SK-MEL-5 (cell line): ENCODE data around the gene AP3M1. TPM values are rescaled to one million over a fixed set of nuclear protein-coding genes. Genes with fewer than 3 reads are reported as not detected.
A peak's percentile ranks its signal among the peaks of the same experiment; 100 is the strongest.

Experiments
- DNase-seq: peaks from one replicate; pipeline ENCODE4 v3.0.0-alpha.2; 2016; ENCODE audit warnings: low read depth, low spot score
- in situ Hi-C: cut with HindIII; loops from 2 replicates; pipeline ENCODE4 v1.10.0; 2016; ENCODE audit warnings: low sequenced_read_pairs, high pct_unique_total_duplicates, low pct_unique_long_range_greater_than_20kb
- total RNA-seq: library from RNA; depleted of rRNA; stranded (reverse); fragments of >200 nt; shearing (Covaris generic); gene quantifications from 2 replicates; pipeline ENCODE4 v1.2.3, GENCODE V29; 2014

AP3M1 gene
- total RNA-seq, 1 experiment from 2014 or later: 34.4 TPM

GRCh38 chr10:74096777-74097176 lies 53.9 kb downstream of the AP3M1 start:
- in situ Hi-C loops: no loop called here
- no peak for DNase-seq

GRCh38 chr10:74094231-74094630 lies 56.4 kb downstream of the AP3M1 start:
- no peak for DNase-seq
- in situ Hi-C loops: no loop called here

- DNase-seq: no peak
- in situ Hi-C loops: no loop called here
Measured at GRCh38 chr10:74093530-74094164, 57.0 kb downstream of the AP3M1 start.

- no peak for DNase-seq
- in situ Hi-C loops: no loop called here
Measured at GRCh38 chr10:74092372-74092771, 58.3 kb downstream of the AP3M1 start.

- in situ Hi-C loops: no loop called here
- DNase-seq: no peak
Measured at GRCh38 chr10:74088722-74089121, 61.9 kb downstream of the AP3M1 start.

- peak; percentile 58 for DNase-seq
- in situ Hi-C loops: no loop called here
Measured at GRCh38 chr10:74086317-74086716, 64.3 kb downstream of the AP3M1 start.

GRCh38 chr10:74084955-74085354 lies 65.7 kb downstream of the AP3M1 start:
- in situ Hi-C loops: no loop called here
- DNase-seq: no peak

- DNase-seq: no peak
- in situ Hi-C loops: no loop called here
Measured at GRCh38 chr10:74083304-74083703, 67.3 kb downstream of the AP3M1 start.

GRCh38 chr10:74081941-74082718 lies 68.5 kb downstream of the AP3M1 start:
- in situ Hi-C loops: no loop called here

GRCh38 chr10:74081192-74081803 lies 69.3 kb downstream of the AP3M1 start:
- in situ Hi-C loops: no loop called here
- peak; percentile 65 for DNase-seq

More at GRCh38 chr10:74081941-74082718, 68.5 kb downstream of the AP3M1 start:
- DNase-seq: no peak

- no peak for DNase-seq
- in situ Hi-C loops: no loop called here
Measured at GRCh38 chr10:74079936-74080590, 70.6 kb downstream of the AP3M1 start.

GRCh38 chr10:74079028-74079935 lies 71.3 kb downstream of the AP3M1 start:
- no peak for DNase-seq
- in situ Hi-C loops: no loop called here

- DNase-seq: no peak
- in situ Hi-C loops: no loop called here
Measured at GRCh38 chr10:74078037-74078436, 72.6 kb downstream of the AP3M1 start.

GRCh38 chr10:74077416-74077815 lies 73.2 kb downstream of the AP3M1 start:
- no peak for DNase-seq
- in situ Hi-C loops: no loop called here

GRCh38 chr10:74076961-74077360 lies 73.7 kb downstream of the AP3M1 start:
- in situ Hi-C loops: no loop called here
- no peak for DNase-seq

GRCh38 chr10:74075906-74076305 lies 74.7 kb downstream of the AP3M1 start:
- DNase-seq: no peak
- in situ Hi-C loops: no loop called here

GRCh38 chr10:74072503-74072902 lies 78.1 kb downstream of the AP3M1 start:
- DNase-seq: peak; percentile 55

More at GRCh38 chr10:74072503-74072902, 78.1 kb downstream of the AP3M1 start:
- in situ Hi-C loops: no loop called here
